Hepatocyte (in vitro differentiated cells): ENCODE results near the gene GSTT2.
"Not testable (repeated sequence)": the region's sequence is repeated elsewhere in the genome, so short reads cannot be mapped to it uniquely, and the experiment has no call there.

Experiments
- CTCF ChIP-seq: fragments of 200-600 bp; sonication (generic); IDR thresholded peaks from 2 replicates; pipeline ENCODE4 v1.5.1; 2016; ENCODE audit warnings: antibody characterized with exemption, mild to moderate bottlenecking; ENCODE audit not compliant: poor library complexity
- EZH2 ChIP-seq: fragments of 200-600 bp; sonication (generic); IDR thresholded peaks from 2 replicates; pipeline ENCODE4 v1.6.1; 2016; ENCODE audit warnings: antibody characterized with exemption, mild to moderate bottlenecking, borderline replicate concordance
- EZH2phosphoT487 ChIP-seq: fragments of 200-600 bp; sonication (generic); IDR thresholded peaks from one replicate; pipeline ENCODE4 v1.6.1; 2018; ENCODE audit warnings: antibody characterized with exemption, mild to moderate bottlenecking, low read depth, moderate library complexity; ENCODE audit not compliant: unreplicated experiment, severe bottlenecking

- not testable (repeated sequence) for TF ChIP-seq CTCF, EZH2phosphoT487, EZH2
Observed at GRCh38 chr22:23952794-23953405, 27.0 kb upstream of the GSTT2 start.
